ENCODE data around the gene KRT81. TPM values are rescaled to one million over a fixed set of nuclear protein-coding genes. Genes with fewer than 3 reads are reported as not detected.
"Not testable (repeated sequence)": the region's sequence is repeated elsewhere in the genome, so short reads cannot be mapped to it uniquely, and the experiment has no call there.

Gene KRT81
- total and polyA plus RNA-seq, 2 of the 4 experiments (the other 2 are of a cell fraction), result under 0.01 to 0.05 TPM

DNA sequence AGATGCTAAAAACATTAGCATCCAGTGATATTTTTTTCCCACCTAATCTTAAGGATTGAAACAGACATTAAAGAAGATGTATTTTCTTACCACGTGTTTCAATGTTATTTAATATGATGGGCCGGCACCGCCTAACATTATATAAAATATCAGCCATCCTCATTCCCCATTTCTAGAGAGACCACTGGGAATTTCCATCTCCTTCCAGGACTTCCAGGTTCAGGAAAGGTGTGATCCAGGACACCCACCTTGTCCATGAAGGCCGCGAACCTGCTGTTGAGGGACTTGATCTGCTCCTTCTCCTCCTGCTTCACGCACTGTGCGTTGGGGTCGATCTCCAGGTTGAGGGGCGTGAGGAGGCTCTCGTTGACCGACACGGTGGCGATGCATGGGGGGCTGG, 33.4 kb downstream of the KRT81 start:
- H3K4me2 ChIP-seq (ENCODE audit: low read depth, low read length); H3K9ac ChIP-seq (ENCODE audit: low read depth, low read length); CTCF ChIA-PET; H2BK15ac ChIP-seq (ENCODE audit: low read depth, low read length); H3K18ac ChIP-seq (ENCODE audit: low read depth, low read length); H3K23ac ChIP-seq (ENCODE audit: low read depth, low read length); H3K9me1 ChIP-seq (ENCODE audit: insufficient read depth, low read length); BruUV-seq (replicated peaks); ATAC-seq (ENCODE audit: low read depth); H2BK20ac ChIP-seq (ENCODE audit: low read depth, low read length); H4K91ac ChIP-seq (ENCODE audit: insufficient read depth, low read depth, low read length); H4K5ac ChIP-seq (ENCODE audit: low read depth, low read length); H3K4ac ChIP-seq (ENCODE audit: low read depth, low read length); H2AFZ ChIP-seq (replicated peaks; ENCODE audit: low read length, poor library complexity); in situ Hi-C loops (cut with MboI; ENCODE audit: low sequenced_read_pairs); H3K56ac ChIP-seq (ENCODE audit: extremely low read depth, insufficient read depth, low read length); H4K20me1 ChIP-seq (ENCODE audit: insufficient read depth, low read length); H3K9me3 ChIP-seq (ENCODE audit: control insufficient read depth, insufficient read depth, low read length); H3K36me3 ChIP-seq (ENCODE audit: control insufficient read depth, insufficient read depth, low read length); H3K27ac ChIP-seq (ENCODE audit: insufficient read depth, low read length); H2BK120ac ChIP-seq (ENCODE audit: low read depth, low read length); H3K79me1 ChIP-seq (ENCODE audit: low read depth in 1 of 2, low read length in 2 of 2); H3K4me3 ChIP-seq (ENCODE audit: insufficient read depth, low read depth, low read length); H2BK5ac ChIP-seq (ENCODE audit: low read depth, low read length, poor library complexity, severe bottlenecking); H2AK5ac ChIP-seq (ENCODE audit: low read depth, low read length); DNase-seq; H2AK9ac ChIP-seq (replicated peaks; ENCODE audit: low read depth, low read length, poor library complexity); H4K8ac ChIP-seq (ENCODE audit: low read depth in 2 of 2, low read length in 2 of 2); H3K14ac ChIP-seq (replicated peaks; ENCODE audit: low read depth, low read length); intact Hi-C loops (cut with micrococcal nuclease); dilution Hi-C loops (cut with HindIII; ENCODE audit: low sequenced_read_pairs, unreplicated experiment); POLR2A ChIA-PET (ENCODE audit: unreplicated experiment): not testable (repeated sequence)
- peaks cover 14% of the 10 kb centered on the region for H3K4me1 ChIP-seq (ENCODE audit: control insufficient read depth, insufficient read depth, low read length)
- H3K27me3 ChIP-seq (ENCODE audit: control insufficient read depth, insufficient read depth, low read length), result peaks cover 33% of the 10 kb centered on the region
- WGBS, 2 experiments (ENCODE audit: extremely low coverage in 2 of 2, insufficient read length in 1 of 2), result 58% methylated on average over 2 of the region's 13 CpGs; no CpG with 5 or more reads in 1 of the 2 experiments

Data from IMR-90 (cell line).